ENCODE data around the gene DMGDH.

- TF ChIP-seq CTCF (conservative IDR thresholded peaks at IDR 0.05) (no peak), ZFX (IDR thresholded peaks at IDR 0.05) (no peak)
These were observed 39.3 kb upstream of the DMGDH start for GRCh38 chr5:79108792-79109191.

All from C4-2B (cell line).